HUDEP-2 (cell line): ENCODE data around the gene TSHR.
"Not testable (repeated sequence)": the region's sequence is repeated elsewhere in the genome, so short reads cannot be mapped to it uniquely, and the experiment has no call there.

Experiments used
- DNase-seq, 76 experiments: peaks; one replicate each; lab custom pipeline; 2025; ENCODE audit not compliant: unreplicated experiment in 76 of 76; lab: John Stamatoyannopoulos, UW

The TSHR gene

GRCh38 chr14:80955416-80955941, at the start of gene TSHR:
Gene TSHR (plus strand): TSS chr14:80955621. CDS start chr14:80955681, 60 bp downstream.
- DNase-seq = no peak

GRCh38 chr14:80906336-80906735, 49.1 kb upstream of the TSHR start:
- DNase-seq = no peak

- no peak for DNase-seq
Observed at GRCh38 chr14:80906946-80907345, 48.5 kb upstream of the TSHR start.

GRCh38 chr14:80912013-80912412, 43.4 kb upstream of the TSHR start:
- DNase-seq = not testable (repeated sequence)

DNA sequence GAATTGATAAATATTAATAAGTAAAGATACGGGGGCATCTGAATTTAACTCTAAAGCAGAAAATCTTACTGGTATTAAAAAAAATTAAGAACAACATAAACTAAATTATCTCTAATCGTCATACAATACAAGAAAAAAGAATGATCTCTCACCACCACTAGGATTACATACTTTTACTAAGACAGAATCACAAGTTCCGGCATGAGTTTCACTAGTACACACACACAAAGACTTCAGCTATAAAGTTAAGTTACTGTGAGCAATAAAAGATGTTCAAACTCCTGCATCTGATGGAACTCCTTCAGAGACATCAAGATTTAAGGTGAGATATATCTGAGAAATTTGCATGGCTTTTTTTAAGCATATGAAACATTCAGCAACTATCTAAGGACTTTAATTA, 35.8 kb upstream of the TSHR start:
- no peak for DNase-seq

GRCh38 chr14:80923368-80923767, 32.1 kb upstream of the TSHR start:
- no peak for DNase-seq

GRCh38 chr14:80924365-80925103, 30.9 kb upstream of the TSHR start:
- no peak for DNase-seq

- DNase-seq = no peak
Observed at GRCh38 chr14:80926397-80927082, 28.9 kb upstream of the TSHR start.

- DNase-seq = no peak
Observed at GRCh38 chr14:80927083-80927989, 28.1 kb upstream of the TSHR start.

DNA sequence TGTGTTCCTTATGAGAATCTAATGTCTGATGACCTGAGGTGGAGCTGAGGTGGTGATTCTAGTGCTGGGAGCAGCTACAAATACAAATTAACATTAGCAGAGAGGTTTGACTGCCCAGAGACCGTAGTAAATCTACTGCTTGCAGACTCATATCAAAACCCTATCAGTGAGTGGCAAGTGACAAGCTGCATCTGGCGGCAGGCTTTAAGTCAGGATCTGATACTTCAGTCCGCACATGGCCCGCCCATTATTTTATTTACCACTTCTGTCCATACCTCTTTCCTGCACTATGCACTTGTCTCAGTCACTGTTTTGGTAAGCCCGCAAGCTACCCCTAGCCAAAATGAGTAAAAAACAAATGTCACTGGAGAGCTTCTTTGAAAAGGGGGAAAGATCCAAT, 25.3 kb upstream of the TSHR start:
- DNase-seq = peak in 24 of 76 experiments; percentile 2 to 52 (median 14)

DNA sequence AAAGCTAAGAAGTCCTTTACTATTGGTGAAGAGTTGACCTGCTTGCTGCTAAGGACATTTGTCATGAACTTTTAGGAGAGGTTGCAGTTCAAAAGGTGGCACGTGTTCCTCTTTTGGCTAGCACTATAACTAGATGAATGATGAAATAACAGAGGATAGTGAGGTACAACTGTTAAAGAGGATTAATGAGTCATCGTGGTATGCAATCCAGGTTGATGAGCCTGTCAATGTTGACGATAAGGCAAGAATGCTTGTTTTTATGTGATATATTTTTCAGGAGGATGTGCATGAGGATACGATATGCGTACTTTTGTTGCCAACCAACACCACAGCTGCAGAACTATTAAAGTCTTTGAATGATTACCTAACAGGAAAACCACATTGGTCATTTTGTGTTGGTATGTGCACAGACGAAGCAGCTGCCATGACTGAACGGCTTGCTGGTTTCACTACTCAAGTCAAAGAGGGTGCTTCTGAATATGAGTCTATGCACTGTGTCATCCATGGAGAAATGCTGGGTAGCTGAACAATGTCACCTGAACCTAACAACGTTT, 24.5 kb upstream of the TSHR start:
- DNase-seq = peak in 13 of 76 experiments; percentile 2 to 56 (median 34)

GRCh38 chr14:80933282-80933681, 22.1 kb upstream of the TSHR start:
- DNase-seq = no peak

GRCh38 chr14:80933686-80934085, 21.7 kb upstream of the TSHR start:
- no peak for DNase-seq

DNA sequence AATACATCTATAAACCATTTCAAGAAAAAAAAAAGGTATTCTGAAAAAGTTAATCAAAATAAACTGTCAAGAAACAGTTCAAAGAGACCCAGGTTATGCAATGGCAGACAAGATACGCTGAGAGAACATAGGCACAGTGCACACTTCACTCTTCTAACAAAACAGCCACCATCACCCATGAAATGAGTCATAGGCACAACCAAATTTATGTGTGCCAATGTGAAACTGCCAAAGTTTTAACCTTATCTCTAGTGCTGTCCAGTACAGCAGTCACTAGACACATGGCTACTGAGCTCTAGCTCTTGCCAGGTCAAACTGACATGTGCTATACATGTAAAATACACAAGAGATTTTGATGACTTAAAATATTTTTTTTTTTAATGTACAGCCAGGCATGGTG, 15.3 kb upstream of the TSHR start:
- peak in 38 of 76 experiments; percentile 4 to 71 (median 46) for DNase-seq

GRCh38 chr14:80941241-80942185, 13.9 kb upstream of the TSHR start, which contains the start of gene CEP128:
Gene CEP128 (minus strand): TSS chr14:80941738.
- DNase-seq = peak in 75 of 76 experiments; percentile 31 to 98 (median 92)

GRCh38 chr14:80942191-80942600, 13.2 kb upstream of the TSHR start:
- peak in 4 of 76 experiments; percentile 7 to 43 (median 11) for DNase-seq

DNA sequence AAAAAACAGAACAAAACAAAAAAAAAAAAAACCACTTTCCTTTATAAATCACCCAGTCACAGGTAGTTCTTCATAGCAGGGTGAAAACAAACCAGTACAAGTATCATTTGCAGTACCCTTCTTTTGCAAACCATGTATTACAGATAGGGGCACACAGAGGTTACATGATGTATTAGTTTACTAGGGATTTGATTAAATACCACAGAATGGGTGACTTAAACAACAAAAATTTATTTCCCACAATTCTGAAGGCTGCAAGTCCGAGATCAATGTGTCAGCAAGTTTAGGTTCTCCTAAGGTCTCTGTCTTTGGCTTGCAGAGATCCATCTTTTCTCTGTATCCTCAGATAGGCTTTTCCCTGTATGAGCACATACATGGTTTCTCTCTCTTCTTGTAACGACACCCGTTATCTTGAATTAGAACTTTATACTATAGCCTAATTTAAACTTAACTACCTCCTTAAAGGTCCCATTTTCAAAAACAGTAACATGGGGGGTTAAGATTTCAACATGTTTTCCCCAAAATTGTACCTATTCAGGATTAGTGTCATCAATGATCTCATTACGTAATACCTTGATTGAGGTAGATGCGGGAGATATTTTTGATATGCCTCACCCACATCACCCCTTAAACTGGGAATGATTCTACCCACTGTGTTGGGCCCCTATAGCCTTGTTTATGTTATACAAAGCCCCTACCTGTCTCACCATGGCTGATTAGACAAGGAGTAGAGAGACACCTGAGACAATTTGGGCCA, 10.4 kb upstream of the TSHR start:
- no peak for DNase-seq

DNA sequence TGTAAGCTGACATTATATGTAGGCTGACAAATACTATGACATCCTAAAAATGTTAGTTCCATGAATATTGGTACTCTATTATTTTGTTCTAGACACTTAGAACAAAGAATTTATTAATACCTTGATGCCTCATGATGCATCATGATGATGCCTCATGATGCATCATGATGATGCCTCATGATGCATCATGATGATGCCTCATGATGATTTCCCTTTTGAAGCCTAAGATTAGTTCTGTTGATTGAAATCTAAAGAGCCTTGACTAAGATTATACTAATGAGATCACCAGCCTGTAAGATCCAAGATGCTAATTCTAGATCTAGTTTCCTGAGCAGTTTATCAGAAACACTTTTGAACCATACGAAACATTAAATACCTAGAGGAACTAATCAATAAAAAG, 9.2 kb upstream of the TSHR start:
- DNase-seq = no peak

DNA sequence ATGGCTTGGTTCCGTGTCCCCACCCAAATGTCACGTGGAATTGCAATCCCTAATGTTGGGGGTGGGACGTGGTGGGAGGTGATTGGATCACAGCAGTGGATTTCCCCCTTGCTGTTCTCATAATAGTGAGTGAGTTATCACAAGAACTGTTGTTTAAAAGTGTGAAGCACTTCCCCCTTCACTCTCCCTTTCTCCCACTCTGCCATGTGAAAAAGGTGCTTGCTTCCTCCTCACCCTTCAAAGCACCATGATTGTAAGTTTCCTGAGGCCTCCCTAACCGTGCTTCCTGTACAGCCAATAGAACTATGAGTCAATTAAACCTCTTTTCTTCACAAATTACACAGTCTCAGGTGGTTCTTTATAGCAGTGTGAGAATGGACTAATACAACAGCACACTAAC, 8.6 kb upstream of the TSHR start:
- no peak for DNase-seq
